A549 (cell line): ENCODE results near the gene STOML2. TPM values are rescaled to one million over a fixed set of nuclear protein-coding genes. Genes with fewer than 3 reads are reported as not detected.

Experiments used
- ATAC-seq, 2 experiments: fragments of 200-7000 bp in 1 of 2; fragments of >200 bp in 1 of 2; cut with Nextera tagmentation in 1 of 2; cut with Tn5 transposase in 1 of 2; 3 replicates each; pipeline versions ENCODE4 v1.8.0 to v1.9.1; 2018 to 2020; ENCODE audit warnings: mild to moderate bottlenecking in 1 of 2, moderate library complexity in 1 of 2
- CTCF ChIA-PET: fragments of 300-600 bp; sonication (Branson Sonifier 250); formaldehyde crosslinking; extraction: SDS; loops from one replicate; lab custom pipeline; 2021; ENCODE audit warnings: antibody characterized with exemption, inconsistent platforms; lab: Yijun Ruan, JAX
- POLR2A ChIA-PET: fragments of 350-600 bp; formaldehyde crosslinking; extraction: SDS; loops from one replicate; lab custom pipeline; 2021; ENCODE audit warnings: antibody characterized with exemption, inconsistent platforms; lab: Yijun Ruan, JAX
- DNase-seq, 2 experiments: peaks; one replicate each; pipeline versions ENCODE4 v3.0.0 to v3.0.0-alpha.2; 2011 to 2016; ENCODE audit warnings: low read depth in 1 of 2, low spot score in 1 of 2
- FAIRE-seq: peaks from 2 replicates; lab custom pipeline; 2011; peaks lifted over from hg19 to GRCh38; lab: Jason Lieb, UNC
- H3K27ac ChIP-seq, 2 experiments: fragments of >200 bp; sonication (Bioruptor Twin); formaldehyde crosslinking; 3 replicates each; pipeline ENCODE4 v1.5.1; 2016 to 2017
- H3K4me1 ChIP-seq: fragments of >200 bp; sonication (Bioruptor Twin); formaldehyde crosslinking; 3 replicates; pipeline ENCODE4 v1.6.1; 2016
- H3K4me2 ChIP-seq: fragments of >200 bp; sonication (Bioruptor Twin); formaldehyde crosslinking; 3 replicates; pipeline ENCODE4 v1.6.1; 2016
- H3K4me3 ChIP-seq: fragments of >200 bp; sonication (Bioruptor Twin); formaldehyde crosslinking; 3 replicates; pipeline ENCODE4 v1.5.1; 2016
- H3K9me3 ChIP-seq: fragments of >200 bp; sonication (Bioruptor Twin); formaldehyde crosslinking; 3 replicates; pipeline ENCODE4 v1.6.1; 2016
- BCL3 ChIP-seq: fragments of >200 bp; sonication (Bioruptor Twin); formaldehyde crosslinking; IDR thresholded peaks from 3 replicates; pipeline ENCODE4 v1.6.1; 2016
- FOSB ChIP-seq: fragments of 250-450 bp; sonication (Bioruptor Pico); IDR thresholded peaks from 2 replicates; pipeline ENCODE4 v1.5.0; 2020; ENCODE audit warnings: mild to moderate bottlenecking, moderate library complexity
- FOSL2 ChIP-seq, 2 experiments: fragments of 450-650 bp in 1 of 2; fragments of >200 bp in 1 of 2; sonication (Bioruptor Twin) in 1 of 2; formaldehyde crosslinking; IDR thresholded peaks; 2 replicates each; pipeline versions ENCODE4 v1.5.0 to v1.6.1; 2016 to 2020; ENCODE audit warnings: mild to moderate bottlenecking in 1 of 2, moderate library complexity in 1 of 2
- FOXS1 ChIP-seq: fragments of 250-450 bp; sonication (Bioruptor Pico); IDR thresholded peaks from 2 replicates; pipeline ENCODE4 v1.5.0; 2020; ENCODE audit warnings: mild to moderate bottlenecking, moderate library complexity
- GATA3 ChIP-seq: IDR thresholded peaks from 2 replicates; pipeline ENCODE4 v1.6.1; 2012; ENCODE audit warnings: borderline replicate concordance
- HEYL ChIP-seq: fragments of 250-450 bp; sonication (Bioruptor Pico); IDR thresholded peaks from 2 replicates; pipeline ENCODE4 v1.8.0; 2021; ENCODE audit warnings: mild to moderate bottlenecking, moderate library complexity
- JUN ChIP-seq, 2 experiments: fragments of >200 bp; sonication (Bioruptor Twin); formaldehyde crosslinking; IDR thresholded peaks; 2 replicates in 1 of 2; 3 replicates in 1 of 2; pipeline ENCODE4 v1.6.1; 2016 to 2017
- MAX ChIP-seq: IDR thresholded peaks from 2 replicates; pipeline ENCODE4 v1.6.1; 2012
- MYC ChIP-seq: IDR thresholded peaks from 2 replicates; pipeline ENCODE4 v1.6.1; 2012; ENCODE audit warnings: mild to moderate bottlenecking, inconsistent platforms, low read length, improper control_type of control experiment, borderline replicate concordance
- NPAS2 ChIP-seq: fragments of 250-450 bp; sonication (Bioruptor Pico); IDR thresholded peaks from 2 replicates; pipeline ENCODE4 v1.8.0; 2022; ENCODE audit warnings: mild to moderate bottlenecking, moderate library complexity, borderline replicate concordance
- PBX3 ChIP-seq: IDR thresholded peaks from 2 replicates; pipeline ENCODE4 v1.6.1; 2012
- POLR2A ChIP-seq: IDR thresholded peaks from 2 replicates; pipeline ENCODE4 v1.6.1; 2012; ENCODE audit warnings: mild to moderate bottlenecking, low read length
- POLR2AphosphoS2 ChIP-seq: conservative IDR thresholded peaks from 2 replicates; pipeline ENCODE4 v1.6.1; 2012; ENCODE audit warnings: low read length, improper control_type of control experiment, inconsistent platforms
- RAD21 ChIP-seq, 2 experiments: fragments of >200 bp in 1 of 2; sonication (Bioruptor Twin) in 1 of 2; formaldehyde crosslinking in 1 of 2; IDR thresholded peaks in 1 of 2; conservative IDR thresholded peaks in 1 of 2; 2 replicates in 1 of 2; 3 replicates in 1 of 2; pipeline ENCODE4 v1.6.1; 2012 to 2018; ENCODE audit warnings: inconsistent platforms in 1 of 2
- RARB ChIP-seq: fragments of 250-450 bp; sonication (Bioruptor Pico); IDR thresholded peaks from 2 replicates; pipeline ENCODE4 v1.8.0; 2021; ENCODE audit warnings: mild to moderate bottlenecking, moderate library complexity
- RNF2 ChIP-seq: fragments of 200-600 bp; sonication (generic); IDR thresholded peaks from 2 replicates; pipeline ENCODE4 v1.6.1; 2016; ENCODE audit warnings: low read depth, mild to moderate bottlenecking, antibody characterized with exemption, moderate library complexity, borderline replicate concordance
- TP53 ChIP-seq: fragments of 250-450 bp; sonication (Bioruptor Pico); IDR thresholded peaks from 2 replicates; pipeline ENCODE4 v1.5.0; 2021; ENCODE audit warnings: mild to moderate bottlenecking, moderate library complexity
- ZSCAN20 ChIP-seq: fragments of 250-450 bp; sonication (Bioruptor Pico); IDR thresholded peaks from 2 replicates; pipeline ENCODE4 v1.8.0; 2022; ENCODE audit warnings: mild to moderate bottlenecking, moderate library complexity
- WGBS: methylation state at CpG from one replicate; pipeline ENCODE4 v1.1.6; 2017; ENCODE audit errors: missing lambda C conversion rate; 5-methylcytosine and 5-hydroxymethylcytosine counted together
- polyA plus RNA-seq, 4 experiments: library from polyadenylated mRNA; depleted of rRNA in 3 of 4; stranded (reverse); fragments of >200 nt; fragmentation: RNase III in 1 of 4; extraction: RNeasy Plus Mini Kit Qiagen cat#74134 plus additional on column Dnase treatment in 1 of 4; gene quantifications; 2 replicates in 3 of 4; 3 replicates in 1 of 4; pipeline ENCODE4 v1.2.3, GENCODE V29; 2011 to 2017

Gene STOML2
- polyA plus RNA-seq, 2 of the 4 experiments (the other 2 are of a cell fraction) = 189 to 196 TPM

GRCh38 chr9:35112257-35113020 lies 9.5 kb upstream of the STOML2 start:
- WGBS = 78% methylated on average over 3 of the region's 3 CpGs
- CTCF ChIA-PET = interaction anchor here (0.7 to 15.8 kb wide), 7 partner anchors 9 to 410 kb away, joined by 3 to 129 read pairs (median 5); partner anchors contain the start of genes PIGO and STOML2
- peaks cover 47% of the 10 kb centered on the region for H3K4me1 ChIP-seq
- ATAC-seq = no peak
- H3K4me3 ChIP-seq = peak overlapping the region; percentile 34; the same call in 1 of the 3 replicates
- no peak for FAIRE-seq
- DNase-seq = no peak
- TF ChIP-seq ZSCAN20 (CRISPR knock-in tag) (no peak), TP53 (no peak), FOXS1 (CRISPR knock-in tag) (no peak), RAD21 (conservative IDR thresholded peaks at IDR 0.05 in 1 of 2, IDR thresholded peaks at IDR 0.05 in 1 of 2) (no peak), HEYL (CRISPR knock-in tag) (no peak), POLR2AphosphoS2 (no peak)
- H3K27ac ChIP-seq = peak overlapping the region; percentile 75 to 85
- POLR2A ChIA-PET = interaction anchor here (0.7 to 3.2 kb wide), 6 partner anchors 9 to 441 kb away, joined by 3 to 28 read pairs (median 4); partner anchors contain the start of genes FANCG, STOML2, UNC13B and VCP
- H3K4me2 ChIP-seq = peak overlapping the region; percentile 91
- H3K9me3 ChIP-seq = no peaks in the 10 kb centered on the region

GRCh38 chr9:35111001-35111933 lies 8.3 kb upstream of the STOML2 start:
- CTCF ChIA-PET = interaction anchor here (0.7 to 15.8 kb wide), 4 partner anchors 16 to 409 kb away, joined by 3 to 110 read pairs (median 4); partner anchors contain the start of gene PIGO
- TF ChIP-seq BCL3 (no peak), POLR2A (peak; percentile 66), RARB (CRISPR knock-in tag) (no peak), GATA3 (peak; percentile 28; the same call in 1 of the 2 replicates), MAX (no peak; the same call in 1 of the 2 replicates), FOSL2 (IDR thresholded peaks at IDR 0.05) (0 out of 2 replicates have a peak, but pooled peaks have one; percentile 6), FOSL2 (CRISPR knock-in tag; IDR thresholded peaks at IDR 0.05) (peak; percentile 72; the same call in 1 of the 2 replicates), FOSB (CRISPR knock-in tag) (no peak), NPAS2 (no peak), MYC (0 out of 2 replicates have a peak, but pooled peaks have one; percentile 29), PBX3 (peak; percentile 77), FOXS1 (CRISPR knock-in tag) (no peak), JUN (IDR thresholded peaks at IDR 0.05) (peak; percentile 45 to 65; a peak in 2 of 5 replicates), RNF2 (no peak)
- ATAC-seq = peak; percentile 58 to 80
- 2% methylated on average over 21 of the region's 57 CpGs for WGBS
- Histone ChIP-seq H3K4me2 (peak overlapping the region; percentile 91), H3K4me3 (peak overlapping the region; percentile 68), H3K9me3 (no peaks in the 10 kb centered on the region), H3K4me1 (peaks cover 47% of the 10 kb centered on the region), H3K27ac (peak overlapping the region; percentile 80 to 91)
- FAIRE-seq = no peak
- DNase-seq = peak; percentile 96 to 99
- POLR2A ChIA-PET = interaction anchor here (1.2 to 3.2 kb wide), 7 partner anchors 8 to 443 kb away, joined by 3 to 28 read pairs (median 7); partner anchors contain the start of genes FANCG, PIGO, STOML2 and UNC13B
